Mesodermal cell (in vitro differentiated cells): ENCODE results near the gene IRF2.

Source experiments
- H3K27ac ChIP-seq: 2 replicates; pipeline ENCODE4 v1.7.0; 2013; ENCODE audit warnings: mild to moderate bottlenecking, low read depth, low read length, moderate library complexity; ENCODE audit not compliant: severe bottlenecking
- H3K36me3 ChIP-seq: 2 replicates; pipeline ENCODE4 v1.7.1; 2013; ENCODE audit warnings: mild to moderate bottlenecking, low read length, moderate library complexity; ENCODE audit not compliant: control insufficient read depth, insufficient read depth
- H3K4me1 ChIP-seq: one replicate; pipeline ENCODE4 v1.7.1; 2013; ENCODE audit warnings: mild to moderate bottlenecking, low read length; ENCODE audit not compliant: insufficient read depth, control insufficient read depth, poor library complexity, severe bottlenecking
- H3K4me3 ChIP-seq: 2 replicates; pipeline ENCODE4 v1.7.0; 2013; ENCODE audit warnings: low read length, control low read depth, mild to moderate bottlenecking; ENCODE audit not compliant: insufficient read depth, poor library complexity, severe bottlenecking; ENCODE audit errors: extremely low read depth
- H3K9me3 ChIP-seq: 2 replicates; pipeline ENCODE4 v1.7.1; 2013; ENCODE audit warnings: mild to moderate bottlenecking, low read length, moderate library complexity; ENCODE audit not compliant: control insufficient read depth
- WGBS, 2 experiments: methylation state at CpG; one replicate each; pipeline ENCODE4 v1.1.5; 2013; ENCODE audit warnings: missing lambda C conversion rate in 2 of 2; ENCODE audit not compliant: insufficient coverage in 2 of 2; 5-methylcytosine and 5-hydroxymethylcytosine counted together

Gene IRF2

DNA sequence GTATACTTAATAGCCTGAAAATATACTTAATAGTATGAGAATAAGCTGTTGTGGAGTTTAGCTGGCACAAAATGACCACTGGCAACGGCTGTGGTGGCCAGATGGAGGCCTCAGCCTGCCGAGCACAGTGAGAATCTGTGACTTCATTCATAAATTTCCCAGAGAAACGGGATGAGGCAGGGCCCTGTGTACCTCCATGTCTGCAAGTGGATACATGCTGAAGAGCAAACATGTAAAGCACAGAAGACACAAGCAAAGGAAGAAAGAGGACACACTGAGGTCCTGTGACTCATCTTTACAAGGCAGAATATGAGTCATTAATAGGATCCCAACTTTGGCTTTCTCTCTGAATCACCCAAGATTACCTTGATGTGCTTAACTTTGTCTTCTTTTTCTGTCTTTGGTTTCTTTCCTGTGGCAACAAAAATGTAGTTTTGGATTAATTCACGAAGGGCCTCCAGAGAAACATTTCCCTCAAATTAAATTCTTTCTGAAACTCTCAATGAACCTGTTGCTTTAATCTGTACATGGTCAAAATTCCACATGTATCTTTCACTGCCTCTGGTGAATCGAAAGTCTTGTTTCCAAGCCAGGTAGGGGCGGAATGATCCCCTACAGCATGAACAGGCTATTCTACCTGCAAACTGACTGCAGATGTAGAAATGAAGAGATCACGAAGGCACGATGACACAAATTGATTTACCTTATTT, 56.4 kb downstream of the IRF2 start:
- H3K4me3 ChIP-seq: no peak overlapping the region
- H3K4me1 ChIP-seq: peaks cover 12% of the 10 kb centered on the region
- H3K36me3 ChIP-seq: peaks cover 27% of the 10 kb centered on the region
- H3K27ac ChIP-seq: peak overlapping the region; percentile 31
- WGBS, 2 experiments: 91 to 95% methylated on average over 4 to 7 of the region's 8 CpGs
- H3K9me3 ChIP-seq: no peaks in the 10 kb centered on the region

DNA sequence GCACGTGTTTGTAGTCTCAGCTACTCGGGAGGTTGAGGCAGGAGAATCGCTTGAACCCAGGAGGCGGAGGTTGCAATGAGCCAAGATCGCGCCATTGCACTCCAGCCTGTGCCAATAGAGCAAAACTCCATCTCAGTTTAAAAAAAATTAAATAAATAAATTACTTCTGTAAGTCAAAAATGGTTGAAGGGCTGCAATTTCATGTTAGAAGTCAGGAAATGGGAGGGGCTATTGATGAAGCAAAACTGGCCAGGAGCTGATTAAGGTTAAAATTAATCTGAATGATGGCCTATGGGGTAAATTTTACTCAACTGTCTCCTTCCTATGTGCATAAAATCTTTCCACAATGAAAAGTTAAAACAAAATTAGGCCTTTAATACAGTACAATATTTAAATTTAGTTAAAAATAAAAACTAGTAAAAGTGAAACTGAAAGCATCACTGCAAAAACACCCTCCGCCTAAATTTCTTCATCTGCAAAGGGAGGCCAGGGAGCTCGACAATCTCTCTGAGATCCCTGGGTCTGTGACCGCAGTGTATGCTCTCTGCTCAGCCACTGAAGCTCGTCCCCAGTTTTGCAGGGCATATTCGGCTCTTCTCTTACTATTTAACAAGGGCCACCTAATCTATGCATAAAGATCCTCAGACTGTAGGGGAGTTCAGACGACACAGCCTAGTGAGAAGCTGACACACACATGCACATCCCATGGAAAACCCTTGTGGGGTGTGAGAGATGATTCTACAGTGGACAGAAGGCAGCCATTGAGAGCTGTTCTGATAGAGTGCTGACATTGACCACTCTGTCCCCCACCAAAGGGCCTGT, 57.2 kb downstream of the IRF2 start:
- Histone ChIP-seq H3K4me3 (no peak overlapping the region), H3K36me3 (peaks cover 26% of the 10 kb centered on the region), H3K27ac (no peak overlapping the region), H3K9me3 (no peaks in the 10 kb centered on the region), H3K4me1 (peaks cover 12% of the 10 kb centered on the region)
- 97 to 100% methylated on average over 5 to 8 of the region's 12 CpGs for WGBS, 2 experiments

DNA sequence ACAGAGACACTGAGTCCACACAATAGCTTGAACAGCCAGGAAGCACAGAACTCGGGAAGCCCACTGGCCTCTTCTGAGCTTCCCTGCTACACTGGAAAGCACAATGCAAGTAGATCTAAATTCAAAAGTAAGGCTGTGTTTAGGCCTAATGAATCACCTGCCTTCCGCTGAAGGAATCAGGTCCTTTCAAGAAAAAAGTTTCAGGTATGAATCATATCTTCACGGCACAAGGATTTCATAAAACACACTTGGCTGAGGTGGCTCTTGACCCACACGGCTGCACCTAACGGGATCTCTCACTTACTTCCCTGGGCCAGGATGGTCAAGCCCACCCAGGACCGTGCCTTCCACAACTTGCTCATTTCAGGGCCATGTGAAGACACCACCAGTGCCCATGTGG, 59.3 kb downstream of the IRF2 start:
- peaks cover 33% of the 10 kb centered on the region for H3K36me3 ChIP-seq
- H3K27ac ChIP-seq: no peak overlapping the region
- H3K4me3 ChIP-seq: no peak overlapping the region
- H3K4me1 ChIP-seq: peaks cover 12% of the 10 kb centered on the region
- 95 to 96% methylated on average over 6 of the region's 6 CpGs for WGBS, 2 experiments
- H3K9me3 ChIP-seq: no peaks in the 10 kb centered on the region

DNA sequence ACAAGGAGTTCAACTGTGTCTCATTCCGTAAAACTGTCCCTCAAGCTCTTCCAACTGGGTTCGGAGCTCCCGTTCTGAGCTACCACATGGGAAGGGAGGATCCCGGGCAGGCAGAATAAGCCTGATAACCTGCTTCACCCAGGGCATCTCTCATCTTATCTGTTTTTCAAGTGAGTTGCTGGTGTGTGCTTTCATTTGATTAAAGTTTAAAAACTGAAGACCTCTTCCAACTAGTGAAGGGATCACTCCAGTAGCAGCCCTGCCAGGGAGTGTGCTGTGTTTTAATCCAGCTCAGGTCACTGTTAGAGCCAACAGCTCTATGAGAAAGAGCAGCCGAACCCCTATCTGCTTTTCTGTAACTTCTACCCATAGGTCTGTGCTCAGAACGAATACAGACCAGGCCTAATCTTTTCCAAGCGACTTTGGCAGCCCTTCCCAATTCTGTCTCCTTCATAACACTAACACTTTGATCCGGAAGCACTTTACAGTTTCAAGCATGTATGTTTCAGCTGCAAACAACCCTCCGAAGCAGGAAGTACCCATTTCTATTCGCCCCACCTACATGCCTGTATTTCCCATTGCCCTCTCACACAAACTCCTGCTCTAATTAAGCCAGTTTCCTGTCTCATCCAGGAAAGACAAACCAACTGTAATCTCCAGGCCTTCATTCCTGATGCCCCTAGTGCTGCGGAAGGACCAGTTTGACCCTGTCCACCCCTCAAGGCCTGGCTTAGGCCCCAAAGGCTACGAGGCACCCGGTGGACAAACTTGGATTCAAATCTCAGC, 60.9 kb downstream of the IRF2 start:
- H3K4me3 ChIP-seq: no peak overlapping the region
- no peaks in the 10 kb centered on the region for H3K9me3 ChIP-seq
- H3K36me3 ChIP-seq: peaks cover 44% of the 10 kb centered on the region
- H3K4me1 ChIP-seq: peaks cover 15% of the 10 kb centered on the region
- no peak overlapping the region for H3K27ac ChIP-seq
- WGBS, 2 experiments: 90% methylated on average over 9 to 10 of the region's 13 CpGs

DNA sequence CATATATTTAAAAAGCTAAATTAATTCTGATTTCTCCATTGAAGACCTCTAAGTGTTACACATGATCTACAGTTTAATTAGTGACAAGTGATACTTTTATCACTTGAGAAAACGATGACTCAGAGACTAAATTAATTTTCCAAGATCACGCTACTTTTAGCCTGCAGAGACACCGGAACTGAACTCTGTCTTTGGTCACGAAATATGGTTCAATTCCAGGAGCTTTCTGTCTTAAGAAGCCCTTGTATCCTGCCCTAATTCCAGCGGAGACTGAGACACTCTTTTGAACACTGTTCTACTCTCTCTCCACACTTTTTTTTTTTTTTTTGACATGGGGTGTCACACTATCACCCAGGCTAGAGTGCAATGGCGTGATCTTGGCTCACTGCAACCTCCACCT, 63.6 kb downstream of the IRF2 start:
- WGBS, 2 experiments: 84 to 97% methylated on average over 3 to 4 of the region's 6 CpGs
- Histone ChIP-seq H3K27ac (no peak overlapping the region), H3K4me3 (no peak overlapping the region), H3K36me3 (peaks cover 53% of the 10 kb centered on the region), H3K9me3 (no peaks in the 10 kb centered on the region), H3K4me1 (peaks cover 14% of the 10 kb centered on the region)

DNA sequence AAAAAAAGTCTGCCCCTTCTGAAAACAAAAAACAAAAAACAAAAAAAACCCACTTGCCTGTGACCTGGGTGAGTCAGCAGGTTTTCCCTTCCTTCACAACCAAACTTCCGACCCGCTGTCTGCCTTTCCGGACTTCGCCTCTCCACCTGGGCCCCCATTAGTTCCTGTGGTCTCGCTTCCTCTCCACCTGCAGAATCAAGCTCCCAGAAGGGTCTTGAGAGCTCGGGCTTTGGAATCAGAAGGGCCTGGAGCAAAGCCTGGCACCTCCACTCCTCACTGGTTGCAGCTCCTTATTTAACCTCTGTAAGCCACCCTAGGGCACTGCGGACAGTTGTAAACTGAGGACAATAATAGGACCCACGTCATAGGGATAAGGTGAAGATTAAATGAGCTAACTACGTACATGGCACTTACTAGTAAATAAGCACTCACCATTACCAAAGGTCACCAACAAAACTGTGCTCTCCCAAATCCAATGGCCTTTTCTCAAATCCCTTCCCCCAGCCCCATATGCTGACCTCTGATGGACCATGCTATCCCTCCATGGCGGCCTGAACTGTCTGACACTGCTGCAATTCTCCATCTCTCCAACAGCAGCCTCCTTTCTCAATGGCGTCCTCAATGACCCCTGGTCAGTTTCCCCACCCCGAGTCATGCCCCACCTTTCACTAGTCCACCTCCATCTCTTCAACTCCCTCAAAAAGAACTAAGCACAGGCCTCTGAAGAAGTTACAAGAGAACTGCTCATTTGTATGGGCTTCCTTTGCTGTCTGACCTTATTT, 64.2 kb downstream of the IRF2 start:
- Histone ChIP-seq H3K36me3 (peaks cover 53% of the 10 kb centered on the region), H3K27ac (no peak overlapping the region), H3K4me1 (peaks cover 14% of the 10 kb centered on the region), H3K9me3 (no peaks in the 10 kb centered on the region), H3K4me3 (no peak overlapping the region)
- WGBS, 2 experiments: 93 to 98% methylated on average over 6 to 11 of the region's 12 CpGs

DNA sequence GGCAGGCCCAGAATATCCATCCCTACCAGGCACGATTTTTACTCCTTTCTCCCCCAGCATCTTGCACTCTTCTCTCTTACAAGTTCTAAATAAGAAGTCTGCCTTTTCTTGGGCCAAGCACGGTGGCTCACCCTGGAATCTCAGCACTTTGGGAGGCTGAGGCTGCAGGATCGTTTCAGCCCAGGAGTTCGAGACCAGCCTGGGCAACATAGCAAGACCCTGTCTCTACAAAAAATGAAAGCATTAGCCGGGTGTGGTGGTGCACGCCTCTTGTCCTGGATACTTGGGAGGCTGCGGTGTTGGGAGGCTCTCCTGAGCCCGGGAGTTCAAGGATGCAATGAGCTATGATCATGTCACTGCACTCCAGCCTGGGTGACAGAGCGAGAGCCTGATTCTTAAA, 64.8 kb downstream of the IRF2 start:
- Histone ChIP-seq H3K9me3 (no peaks in the 10 kb centered on the region), H3K27ac (no peak overlapping the region), H3K4me1 (peaks cover 14% of the 10 kb centered on the region), H3K36me3 (peaks cover 53% of the 10 kb centered on the region), H3K4me3 (no peak overlapping the region)
- 89 to 91% methylated on average over 8 of the region's 9 CpGs for WGBS, 2 experiments

DNA sequence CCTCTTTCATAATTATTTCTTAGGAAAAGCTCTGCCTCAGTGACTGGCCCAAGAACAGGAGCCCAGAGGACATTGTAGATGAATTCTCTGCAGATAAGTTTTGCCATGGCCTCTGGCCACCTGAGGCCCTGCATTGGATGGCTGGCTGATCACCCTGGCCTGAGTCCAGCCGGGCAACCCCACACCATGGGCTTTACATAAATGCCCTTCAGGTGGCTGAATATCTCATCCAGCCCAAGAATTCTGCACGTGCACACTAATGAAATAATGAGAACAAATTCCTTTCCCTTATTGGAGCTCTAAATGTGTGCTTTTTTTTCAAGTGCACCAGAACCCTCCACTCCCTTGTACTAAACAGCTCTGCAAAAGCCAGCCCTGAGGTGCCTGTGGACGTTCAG, 65.7 kb downstream of the IRF2 start:
- WGBS, 2 experiments: 75 to 100% methylated on average over 1 of the region's 3 CpGs
- peaks cover 53% of the 10 kb centered on the region for H3K36me3 ChIP-seq
- H3K9me3 ChIP-seq: no peaks in the 10 kb centered on the region
- peak overlapping the region; percentile 3 for H3K27ac ChIP-seq
- no peak overlapping the region for H3K4me3 ChIP-seq
- H3K4me1 ChIP-seq: peaks cover 14% of the 10 kb centered on the region

DNA sequence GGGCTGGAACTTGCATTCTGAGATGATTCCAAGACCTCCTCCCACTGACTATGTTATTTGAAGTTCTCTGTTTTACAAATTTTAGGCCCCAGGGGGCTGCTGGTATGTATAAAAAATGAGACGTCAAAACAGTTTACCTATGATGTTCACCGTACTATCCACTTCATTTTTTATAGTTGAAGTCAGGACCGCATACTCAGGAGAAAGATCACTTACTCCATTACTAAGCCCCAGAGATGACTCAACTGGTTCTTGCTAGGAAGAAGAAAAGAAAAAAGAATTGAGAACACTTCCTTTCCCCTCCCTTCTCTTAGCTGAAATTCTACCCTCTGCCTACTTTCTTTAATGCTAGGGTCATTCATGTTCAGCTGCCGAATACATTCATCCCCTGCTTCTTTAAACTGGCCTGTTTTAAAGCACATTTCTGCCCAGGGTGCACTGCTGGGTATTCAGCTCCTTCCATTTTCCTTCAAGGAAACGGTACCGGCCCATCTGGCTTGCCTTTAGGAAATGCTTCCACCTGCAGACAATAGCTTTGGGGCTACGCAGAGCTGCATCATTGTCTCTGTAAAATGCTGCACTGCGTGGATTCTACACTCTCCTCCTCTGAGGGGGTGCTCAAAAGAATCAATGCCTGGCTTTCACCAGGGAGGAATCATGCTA, 66.2 kb downstream of the IRF2 start:
- H3K27ac ChIP-seq: peak overlapping the region; percentile 3
- WGBS, 2 experiments: 48 to 59% methylated on average over 3 to 5 of the region's 8 CpGs
- H3K9me3 ChIP-seq: no peaks in the 10 kb centered on the region
- peaks cover 14% of the 10 kb centered on the region for H3K4me1 ChIP-seq
- peaks cover 58% of the 10 kb centered on the region for H3K36me3 ChIP-seq
- H3K4me3 ChIP-seq: no peak overlapping the region

DNA sequence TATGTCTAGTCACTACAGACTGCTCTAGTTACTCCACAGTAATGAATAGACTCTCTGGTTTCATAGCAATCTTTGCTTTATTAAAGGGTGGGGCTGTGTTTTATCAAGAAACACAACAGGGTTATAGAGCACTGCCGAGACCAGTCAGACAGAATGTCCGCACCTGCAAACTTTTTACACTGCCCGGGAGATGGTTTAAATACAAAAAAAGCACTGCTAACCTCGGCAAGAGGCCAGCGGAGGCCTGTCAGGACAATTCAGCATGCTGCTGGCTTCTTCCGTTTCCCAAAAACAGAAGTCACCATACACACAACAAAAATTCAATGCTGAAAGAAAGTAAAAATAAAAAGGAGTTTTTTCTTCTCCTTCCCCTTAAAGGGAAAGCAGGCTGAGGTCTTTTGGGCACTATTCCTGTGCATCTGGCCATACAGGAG, 67.4 kb downstream of the IRF2 start:
- H3K4me1 ChIP-seq: peaks cover 14% of the 10 kb centered on the region
- no peak overlapping the region for H3K4me3 ChIP-seq
- H3K9me3 ChIP-seq: no peaks in the 10 kb centered on the region
- 94 to 96% methylated on average over 3 to 4 of the region's 6 CpGs for WGBS, 2 experiments
- H3K27ac ChIP-seq: no peak overlapping the region
- peaks cover 64% of the 10 kb centered on the region for H3K36me3 ChIP-seq
